ENCODE data around the gene LIMS1. TPM values are rescaled to one million over a fixed set of nuclear protein-coding genes. Genes with fewer than 3 reads are reported as not detected.
"Not testable (repeated sequence)": the region's sequence is repeated elsewhere in the genome, so short reads cannot be mapped to it uniquely, and the experiment has no call there.

Gene LIMS1
- total and polyA plus RNA-seq, 2 experiments from 2014 or later, result 82.0 to 122 TPM

GRCh38 chr2:108667140-108667539, 132.9 kb downstream of the LIMS1 start:
- H3K4me2 ChIP-seq (ENCODE audit: unreplicated experiment); H3K9me2 ChIP-seq (ENCODE audit: insufficient read depth); H2AFZ ChIP-seq; H3K9ac ChIP-seq; H3K4me3 ChIP-seq; H3K36me3 ChIP-seq (ENCODE audit: low read depth); in situ Hi-C loops (cut with MboI); H3K27ac ChIP-seq; H3K27me3 ChIP-seq (replicated peaks; ENCODE audit: insufficient read depth); H4K20me1 ChIP-seq (ENCODE audit: insufficient read depth); H3K9me3 ChIP-seq (ENCODE audit: low read depth): not testable (repeated sequence)
- DNase-seq, result peak; percentile 13
- H3K79me2 ChIP-seq (ENCODE audit: insufficient read depth), result peaks cover 53% of the 10 kb centered on the region
- H3K4me1 ChIP-seq (ENCODE audit: insufficient read depth), result peaks cover 14% of the 10 kb centered on the region
- H3F3A ChIP-seq (ENCODE audit: insufficient read depth), result peaks cover 11% of the 10 kb centered on the region
- WGBS, 2 experiments (ENCODE audit: low coverage in 1 of 2, low lambda C conversion rate in 2 of 2, missing lambda C conversion rate in 2 of 2), result 82 to 94% methylated on average over 2 of the region's 2 CpGs

GRCh38 chr2:108670282-108670681, 136.0 kb downstream of the LIMS1 start:
- in situ Hi-C loops (cut with MboI); H3K36me3 ChIP-seq (ENCODE audit: low read depth); H3K9me3 ChIP-seq (ENCODE audit: low read depth); H3K4me1 ChIP-seq (ENCODE audit: insufficient read depth); DNase-seq; H2AFZ ChIP-seq; H4K20me1 ChIP-seq (ENCODE audit: insufficient read depth); H3K27ac ChIP-seq; H3K27me3 ChIP-seq (replicated peaks; ENCODE audit: insufficient read depth); H3K4me3 ChIP-seq; H3K4me2 ChIP-seq (ENCODE audit: unreplicated experiment); H3K9me2 ChIP-seq (ENCODE audit: insufficient read depth); H3F3A ChIP-seq (ENCODE audit: insufficient read depth); H3K9ac ChIP-seq: not testable (repeated sequence)
- peaks cover 27% of the 10 kb centered on the region for H3K79me2 ChIP-seq (ENCODE audit: insufficient read depth)
- 63% methylated on average over 1 of the region's 1 CpG for WGBS, 2 experiments (ENCODE audit: low coverage in 1 of 2, low lambda C conversion rate in 2 of 2, missing lambda C conversion rate in 2 of 2)

GRCh38 chr2:108672200-108672805, 138.0 kb downstream of the LIMS1 start:
- H3K4me3 ChIP-seq; DNase-seq; H3K36me3 ChIP-seq (ENCODE audit: low read depth); H3K9me2 ChIP-seq (ENCODE audit: insufficient read depth); H3K9ac ChIP-seq; H4K20me1 ChIP-seq (ENCODE audit: insufficient read depth); H3F3A ChIP-seq (ENCODE audit: insufficient read depth); H3K27me3 ChIP-seq (replicated peaks; ENCODE audit: insufficient read depth); H2AFZ ChIP-seq; H3K4me2 ChIP-seq (ENCODE audit: unreplicated experiment); H3K9me3 ChIP-seq (ENCODE audit: low read depth); H3K4me1 ChIP-seq (ENCODE audit: insufficient read depth); in situ Hi-C loops (cut with MboI); H3K27ac ChIP-seq: not testable (repeated sequence)
- 89 to 100% methylated on average over 1 of the region's 6 CpGs for WGBS, 2 experiments (ENCODE audit: low coverage in 1 of 2, low lambda C conversion rate in 2 of 2, missing lambda C conversion rate in 2 of 2)
- H3K79me2 ChIP-seq (ENCODE audit: insufficient read depth), result peaks cover 27% of the 10 kb centered on the region

GRCh38 chr2:108676522-108676921, 142.3 kb downstream of the LIMS1 start:
- Histone ChIP-seq H3K36me3 (ENCODE audit: low read depth) (peaks cover 23% of the 10 kb centered on the region; the same call in 1 of the 2 replicates), H3F3A (ENCODE audit: insufficient read depth) (peaks cover 26% of the 10 kb centered on the region; the same call in 1 of the 2 replicates), H3K4me1 (ENCODE audit: insufficient read depth) (peaks cover 16% of the 10 kb centered on the region)
- H3K27ac ChIP-seq; H2AFZ ChIP-seq; H3K9ac ChIP-seq; H3K9me2 ChIP-seq (ENCODE audit: insufficient read depth); H3K4me3 ChIP-seq; in situ Hi-C loops (cut with MboI); DNase-seq; H3K27me3 ChIP-seq (replicated peaks; ENCODE audit: insufficient read depth); H3K4me2 ChIP-seq (ENCODE audit: unreplicated experiment); H3K79me2 ChIP-seq (ENCODE audit: insufficient read depth); H3K9me3 ChIP-seq (ENCODE audit: low read depth); H4K20me1 ChIP-seq (ENCODE audit: insufficient read depth): not testable (repeated sequence)
- 100% methylated on average over 1 of the region's 1 CpG for WGBS, 2 experiments (ENCODE audit: low coverage in 1 of 2, low lambda C conversion rate in 2 of 2, missing lambda C conversion rate in 2 of 2)

- H2AFZ ChIP-seq; H3K79me2 ChIP-seq (ENCODE audit: insufficient read depth); H3K9me3 ChIP-seq (ENCODE audit: low read depth); H4K20me1 ChIP-seq (ENCODE audit: insufficient read depth); H3K4me2 ChIP-seq (ENCODE audit: unreplicated experiment); H3K4me3 ChIP-seq; H3K9ac ChIP-seq; H3K9me2 ChIP-seq (ENCODE audit: insufficient read depth); H3K27ac ChIP-seq; H3K27me3 ChIP-seq (replicated peaks; ENCODE audit: insufficient read depth); in situ Hi-C loops (cut with MboI); DNase-seq: not testable (repeated sequence)
- Histone ChIP-seq H3F3A (ENCODE audit: insufficient read depth) (peaks cover 26% of the 10 kb centered on the region; the same call in 1 of the 2 replicates), H3K36me3 (ENCODE audit: low read depth) (peaks cover 28% of the 10 kb centered on the region; the same call in 1 of the 2 replicates), H3K4me1 (ENCODE audit: insufficient read depth) (peaks cover 16% of the 10 kb centered on the region)
- 90 to 91% methylated on average over 4 of the region's 4 CpGs for WGBS, 2 experiments (ENCODE audit: low coverage in 1 of 2, low lambda C conversion rate in 2 of 2, missing lambda C conversion rate in 2 of 2)
These were observed 143.0 kb downstream of the LIMS1 start for GRCh38 chr2:108677239-108677744.

GRCh38 chr2:108678198-108678651, 144.0 kb downstream of the LIMS1 start:
- Histone ChIP-seq H3K27ac (peak overlapping the region; percentile 46), H3K36me3 (ENCODE audit: low read depth) (peaks cover 24% of the 10 kb centered on the region; the same call in 1 of the 2 replicates), H3K4me2 (ENCODE audit: unreplicated experiment) (peak overlapping the region; percentile 51), H3K4me1 (ENCODE audit: insufficient read depth) (peaks cover 16% of the 10 kb centered on the region), H3K9ac (0 out of 2 replicates have a peak overlapping the region, but pooled peaks have one; percentile 9), H3F3A (ENCODE audit: insufficient read depth) (peaks cover 31% of the 10 kb centered on the region; the same call in 1 of the 2 replicates)
- peak; percentile 74 for DNase-seq
- 26 to 27% methylated on average over 4 of the region's 4 CpGs for WGBS, 2 experiments (ENCODE audit: low coverage in 1 of 2, low lambda C conversion rate in 2 of 2, missing lambda C conversion rate in 2 of 2)
- H3K79me2 ChIP-seq (ENCODE audit: insufficient read depth); H2AFZ ChIP-seq; in situ Hi-C loops (cut with MboI); H3K27me3 ChIP-seq (replicated peaks; ENCODE audit: insufficient read depth); H4K20me1 ChIP-seq (ENCODE audit: insufficient read depth); H3K4me3 ChIP-seq; H3K9me2 ChIP-seq (ENCODE audit: insufficient read depth); H3K9me3 ChIP-seq (ENCODE audit: low read depth): not testable (repeated sequence)

GRCh38 chr2:108680805-108681204, 146.5 kb downstream of the LIMS1 start:
- H2AFZ ChIP-seq; H3K4me3 ChIP-seq; in situ Hi-C loops (cut with MboI); DNase-seq; H3K27me3 ChIP-seq (replicated peaks; ENCODE audit: insufficient read depth); H3K4me2 ChIP-seq (ENCODE audit: unreplicated experiment); H3K79me2 ChIP-seq (ENCODE audit: insufficient read depth); H3K27ac ChIP-seq; H3K9me3 ChIP-seq (ENCODE audit: low read depth); H4K20me1 ChIP-seq (ENCODE audit: insufficient read depth); H3K9ac ChIP-seq; H3K9me2 ChIP-seq (ENCODE audit: insufficient read depth): not testable (repeated sequence)
- H3K36me3 ChIP-seq (ENCODE audit: low read depth), result peaks cover 40% of the 10 kb centered on the region
- peaks cover 49% of the 10 kb centered on the region; the same call in 1 of the 2 replicates for H3F3A ChIP-seq (ENCODE audit: insufficient read depth)
- WGBS, 2 experiments (ENCODE audit: low coverage in 1 of 2, low lambda C conversion rate in 2 of 2, missing lambda C conversion rate in 2 of 2), result no CpG with 5 or more reads among the region's 2 CpGs
- H3K4me1 ChIP-seq (ENCODE audit: insufficient read depth), result peaks cover 16% of the 10 kb centered on the region

Data from GM23248 (cell line).